GM12801 (cell line): ENCODE results near the gene FATE1.

ENCODE experiments used
- CTCF ChIP-seq: IDR thresholded peaks from one replicate; pipeline ENCODE4 v1.5.1; 2011; ENCODE audit warnings: control low read depth; ENCODE audit not compliant: insufficient read length; ENCODE audit errors: extremely low read depth

The FATE1 gene

GRCh38 chrX:151754641-151755215, 38.9 kb downstream of the FATE1 start:
- no peak for TF ChIP-seq CTCF

GRCh38 chrX:151759041-151759708, 43.3 kb downstream of the FATE1 start:
- TF ChIP-seq CTCF = no peak

- no peak for TF ChIP-seq CTCF
Measured at GRCh38 chrX:151762802-151763201, 47.0 kb downstream of the FATE1 start.

- TF ChIP-seq CTCF = no peak
Measured at GRCh38 chrX:151763711-151764110, 47.9 kb downstream of the FATE1 start.

- TF ChIP-seq CTCF = no peak
Measured at GRCh38 chrX:151765026-151765425, 49.2 kb downstream of the FATE1 start.

- no peak for TF ChIP-seq CTCF
Measured at GRCh38 chrX:151771726-151772125, 55.9 kb downstream of the FATE1 start.
